HL-60/S4 treated with phorbol 12-myristate 13-acetate at 8.2 ng/mL for 4 days and 3 days (cell line): Measurements from ENCODE around the gene MFAP2.

Experiments used
- in situ Hi-C: fragments of 300-500 bp; cut with MboI; formaldehyde crosslinking; loops from 2 replicates; pipeline ENCODE4 v1.15.0; 2022; ENCODE audit warnings: low sequenced_read_pairs

MFAP2 gene

GRCh38 chr1:16980473-16981268 is at the start of gene MFAP2:
Gene MFAP2, minus strand, starts transcription at chr1:16980620. Its CDS starts 2,347 bp downstream, at chr1:16978273.
- in situ Hi-C loops, result no loop called here

GRCh38 chr1:17030206-17030605 is 49.8 kb upstream of the MFAP2 start:
- in situ Hi-C loops, result no loop called here

GRCh38 chr1:17028662-17029188 is 48.3 kb upstream of the MFAP2 start:
- in situ Hi-C loops, result no loop called here

GRCh38 chr1:17027900-17028299 is 47.5 kb upstream of the MFAP2 start:
- in situ Hi-C loops, result no loop called here

- in situ Hi-C loops, result no loop called here
Observed at GRCh38 chr1:17027403-17027802, 47.0 kb upstream of the MFAP2 start.

- in situ Hi-C loops, result no loop called here
Observed at GRCh38 chr1:17024721-17025120, 44.3 kb upstream of the MFAP2 start.

- in situ Hi-C loops, result no loop called here
Observed at GRCh38 chr1:17023573-17023972, 43.2 kb upstream of the MFAP2 start.

GRCh38 chr1:17023102-17023501 is 42.7 kb upstream of the MFAP2 start:
- in situ Hi-C loops, result no loop called here

- in situ Hi-C loops, result no loop called here
Observed at GRCh38 chr1:17021896-17022295, 41.5 kb upstream of the MFAP2 start.

- in situ Hi-C loops, result no loop called here
Observed at GRCh38 chr1:17020502-17020901, 40.1 kb upstream of the MFAP2 start.

- in situ Hi-C loops, result no loop called here
Observed at GRCh38 chr1:17018849-17019248, 38.4 kb upstream of the MFAP2 start.

- in situ Hi-C loops, result no loop called here
Observed at GRCh38 chr1:17017435-17017834, 37.0 kb upstream of the MFAP2 start.

GRCh38 chr1:17016317-17016661 is 35.9 kb upstream of the MFAP2 start:
- in situ Hi-C loops, result no loop called here

GRCh38 chr1:17014671-17015567 is 34.5 kb upstream of the MFAP2 start:
- in situ Hi-C loops, result no loop called here

- in situ Hi-C loops, result no loop called here
Observed at GRCh38 chr1:17013491-17014320, 33.3 kb upstream of the MFAP2 start.

GRCh38 chr1:17012775-17013490 is 32.5 kb upstream of the MFAP2 start:
- in situ Hi-C loops, result no loop called here

- in situ Hi-C loops, result no loop called here
Observed at GRCh38 chr1:17011439-17012307, 31.3 kb upstream of the MFAP2 start, which contains the start of gene ATP13A2. Gene ATP13A2, minus strand, starts transcription at chr1:17011928. Its CDS starts 190 bp downstream, at chr1:17011738.

GRCh38 chr1:17011092-17011438 is 30.6 kb upstream of the MFAP2 start:
- in situ Hi-C loops, result no loop called here

- in situ Hi-C loops, result no loop called here
Observed at GRCh38 chr1:17009706-17010105, 29.3 kb upstream of the MFAP2 start.
